Right lobe of liver (tissue), 6 donors: Measurements from ENCODE around the gene EYA4. TPM values are rescaled to one million over a fixed set of nuclear protein-coding genes. Genes with fewer than 3 reads are reported as not detected.
A peak's percentile ranks its signal among the peaks of the same experiment; 100 is the strongest.

ENCODE experiments used
- ATAC-seq, 4 donors: fragments of 200-7000 bp; cut with Tn5 transposase; one replicate each; pipeline ENCODE4 v1.9.1; 2020; ENCODE audit warnings: mild to moderate bottlenecking in 4 of 4, moderate library complexity in 4 of 4
- DNase-seq, 3 donors: peaks; one replicate each; pipeline ENCODE4 v3.0.0-alpha.2; 2020
- H3K27ac ChIP-seq, 3 donors: fragments of 200-600 bp; one replicate each; pipeline ENCODE4 v1.8.0; 2022
- H3K27me3 ChIP-seq, 2 donors: fragments of 200-600 bp; one replicate each; pipeline ENCODE4 v1.8.0; 2022
- H3K36me3 ChIP-seq, 4 donors: fragments of 200-600 bp; sonication (generic) in 1 of 4; one replicate each; pipeline versions ENCODE4 v1.5.1 to v1.8.0; 2017 to 2022; ENCODE audit warnings: control low read depth in 1 of 4
- H3K4me1 ChIP-seq, 4 donors: fragments of 200-600 bp; sonication (generic) in 1 of 4; one replicate each; pipeline versions ENCODE4 v1.5.1 to v1.8.0; 2017 to 2022; ENCODE audit warnings: control low read depth in 1 of 4
- H3K4me3 ChIP-seq, 3 donors: fragments of 200-600 bp; one replicate each; pipeline ENCODE4 v1.8.0; 2022
- H3K9me3 ChIP-seq, 4 donors: fragments of 200-600 bp; sonication (generic) in 1 of 4; one replicate each; pipeline versions ENCODE4 v1.5.1 to v1.8.0; 2017 to 2022; ENCODE audit warnings: control low read depth in 1 of 4
- POLR2A ChIP-seq: fragments of 450-650 bp; IDR thresholded peaks from one replicate; pipeline ENCODE4 v1.6.1; 2017; ENCODE audit warnings: antibody characterized with exemption, mild to moderate bottlenecking
- WGBS: methylation state at CpG from one replicate; pipeline ENCODE4 v1.1.6; 2018; ENCODE audit warnings: low coverage, low lambda C conversion rate; ENCODE audit not compliant: insufficient coverage; ENCODE audit errors: missing lambda C conversion rate; 5-methylcytosine and 5-hydroxymethylcytosine counted together
- intact Hi-C, 2 donors: fragments of 100-400 bp; cut with DNase I; formaldehyde crosslinking; loops; one replicate each; pipeline versions ENCODE4 v1.11.2 to v1.14.1; 2022
- total RNA-seq, 6 experiments: library from RNA; depleted of rRNA in 2 of 6; stranded (reverse); fragments of >200 nt in 2 of 6; fragmentation: NEBNext Ultra II Directional in 3 of 6; extraction: Animal tissue kit (Norgen Biotek cat#: 25700) in 3 of 6; gene quantifications; one replicate each; pipeline versions ENCODE4 v1.1.0 to v1.2.4, GENCODE V29; 2016 to 2023
- TF ChIP-seq, protein P1 (sequence below), 4 donors: fragments of 200-600 bp in 3 of 4; fragments of 450-650 bp in 1 of 4; IDR thresholded peaks; one replicate each; pipeline versions ENCODE4 v1.5.1 to v1.8.0; 2016 to 2022; ENCODE audit warnings: antibody characterized with exemption in 4 of 4, mild to moderate bottlenecking in 2 of 4
- donor health status: DM: no; HTN: yes; CAD: no.
- donor health status: DM: no; HTN: no; CAD: no.
- donor health status: DM: no; HTN: no; CAD: no.
- donor health status: DM: no; HTN: yes; CAD: no.
- donor health status: DM: no; HTN: yes; CAD: no.

The EYA4 gene
- total RNA-seq, 6 experiments from 2014 or later = 0.09 to 0.37 (median 0.35) TPM; not detected in 1

DNA sequence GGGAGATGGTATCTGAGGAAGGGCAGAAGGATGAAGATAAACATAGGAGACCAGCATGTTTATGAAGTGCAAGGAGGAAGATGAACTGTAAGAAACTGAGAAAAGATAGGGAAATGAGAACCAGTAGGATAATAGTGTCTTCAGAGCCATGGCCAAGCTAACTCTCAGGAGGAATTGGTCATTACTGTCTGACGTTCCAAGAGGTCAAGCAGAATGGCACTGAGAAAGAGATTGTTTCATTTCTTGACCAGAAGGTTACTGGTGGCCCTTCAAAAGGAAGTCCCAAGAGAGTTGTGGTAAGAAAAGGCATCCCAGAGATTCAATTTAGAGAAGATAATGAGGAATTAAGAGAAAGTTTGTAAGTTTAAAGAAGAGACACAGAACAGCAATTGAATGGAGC, 47.5 kb downstream of the EYA4 start:
- no peak for ATAC-seq
- DNase-seq = no peak
- intact Hi-C loops = no loop called here

DNA sequence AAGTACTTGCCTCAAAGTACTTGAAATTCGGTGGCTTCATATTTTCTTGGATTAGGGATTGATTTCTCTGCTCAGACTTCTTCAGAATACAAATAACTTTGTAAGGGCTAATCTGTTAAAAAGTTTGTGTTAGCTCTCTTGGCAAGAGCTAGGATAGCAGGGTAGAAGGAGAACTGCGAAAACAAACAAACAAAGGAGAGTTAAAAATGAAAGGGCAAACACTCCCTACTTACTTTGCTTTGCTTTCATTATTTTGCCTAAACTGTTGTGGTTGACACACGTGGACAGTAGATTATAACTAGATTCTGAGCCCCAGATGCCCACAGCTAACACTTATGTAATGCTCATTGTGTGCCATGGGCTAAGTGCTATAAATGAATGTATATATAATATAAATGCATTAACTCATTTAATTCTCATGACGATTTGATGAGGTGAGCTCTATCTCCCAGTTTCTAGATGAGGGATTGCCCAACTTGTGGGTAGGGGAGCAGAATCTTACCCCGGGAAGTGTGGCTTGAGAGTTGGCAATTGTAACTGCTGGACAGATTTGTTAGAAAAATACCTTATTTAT, 48.7 kb downstream of the EYA4 start:
- ATAC-seq = peak; percentile 23 to 70 (median 64)
- no peaks in the 10 kb centered on the region for H3K4me1 ChIP-seq
- no peak overlapping the region for H3K4me3 ChIP-seq
- DNase-seq = no peak
- no peak overlapping the region for H3K27ac ChIP-seq
- intact Hi-C loops = no loop called here
- WGBS = 30% methylated on average over 5 of the region's 5 CpGs
- TF ChIP-seq, protein P1, sequence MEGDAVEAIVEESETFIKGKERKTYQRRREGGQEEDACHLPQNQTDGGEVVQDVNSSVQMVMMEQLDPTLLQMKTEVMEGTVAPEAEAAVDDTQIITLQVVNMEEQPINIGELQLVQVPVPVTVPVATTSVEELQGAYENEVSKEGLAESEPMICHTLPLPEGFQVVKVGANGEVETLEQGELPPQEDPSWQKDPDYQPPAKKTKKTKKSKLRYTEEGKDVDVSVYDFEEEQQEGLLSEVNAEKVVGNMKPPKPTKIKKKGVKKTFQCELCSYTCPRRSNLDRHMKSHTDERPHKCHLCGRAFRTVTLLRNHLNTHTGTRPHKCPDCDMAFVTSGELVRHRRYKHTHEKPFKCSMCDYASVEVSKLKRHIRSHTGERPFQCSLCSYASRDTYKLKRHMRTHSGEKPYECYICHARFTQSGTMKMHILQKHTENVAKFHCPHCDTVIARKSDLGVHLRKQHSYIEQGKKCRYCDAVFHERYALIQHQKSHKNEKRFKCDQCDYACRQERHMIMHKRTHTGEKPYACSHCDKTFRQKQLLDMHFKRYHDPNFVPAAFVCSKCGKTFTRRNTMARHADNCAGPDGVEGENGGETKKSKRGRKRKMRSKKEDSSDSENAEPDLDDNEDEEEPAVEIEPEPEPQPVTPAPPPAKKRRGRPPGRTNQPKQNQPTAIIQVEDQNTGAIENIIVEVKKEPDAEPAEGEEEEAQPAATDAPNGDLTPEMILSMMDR (IDR thresholded peaks at IDR 0.05) = no peak
- no peak for TF ChIP-seq POLR2A
- no peaks in the 10 kb centered on the region for H3K27me3 ChIP-seq
- no peaks in the 10 kb centered on the region for H3K9me3 ChIP-seq
- no peaks in the 10 kb centered on the region for H3K36me3 ChIP-seq

More for the DNA sequence above, 47.5 kb downstream of the EYA4 start:
- no peaks in the 10 kb centered on the region for H3K9me3 ChIP-seq
- no peak overlapping the region for H3K4me3 ChIP-seq
- H3K27ac ChIP-seq = no peak overlapping the region
- no peak for TF ChIP-seq POLR2A
- no peaks in the 10 kb centered on the region for H3K36me3 ChIP-seq
- no peaks in the 10 kb centered on the region for H3K4me1 ChIP-seq
- 47% methylated on average over 1 of the region's 1 CpG for WGBS
- H3K27me3 ChIP-seq = no peaks in the 10 kb centered on the region

DNA sequence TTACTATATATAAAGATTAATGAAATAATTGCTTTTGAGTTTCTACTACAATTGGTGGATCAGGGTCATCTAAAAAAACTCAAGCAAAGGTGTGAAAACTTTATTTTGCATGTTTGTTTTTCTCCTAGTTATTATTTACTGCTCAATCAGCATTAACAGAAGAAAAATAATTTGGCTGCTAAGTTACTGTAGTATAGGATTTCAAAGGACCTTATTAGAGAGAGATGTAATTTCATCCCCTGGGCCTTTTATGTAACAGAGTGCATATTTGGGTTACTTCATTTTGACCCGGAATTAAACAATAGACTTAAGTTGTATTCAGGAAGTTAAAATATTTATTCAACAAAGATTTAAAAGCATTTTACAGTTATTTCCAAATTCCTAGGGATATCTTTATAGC, 49.8 kb downstream of the EYA4 start:
- Histone ChIP-seq H3K4me3 (no peak overlapping the region), H3K4me1 (no peaks in the 10 kb centered on the region), H3K9me3 (no peaks in the 10 kb centered on the region), H3K27me3 (no peaks in the 10 kb centered on the region), H3K36me3 (no peaks in the 10 kb centered on the region), H3K27ac (no peak overlapping the region)
- DNase-seq (no peak), ATAC-seq (no peak)
- intact Hi-C loops = no loop called here
- no peak for TF ChIP-seq POLR2A
- TF ChIP-seq, protein P1 (IDR thresholded peaks at IDR 0.05) = no peak
- WGBS = 52% methylated on average over 1 of the region's 1 CpG

DNA sequence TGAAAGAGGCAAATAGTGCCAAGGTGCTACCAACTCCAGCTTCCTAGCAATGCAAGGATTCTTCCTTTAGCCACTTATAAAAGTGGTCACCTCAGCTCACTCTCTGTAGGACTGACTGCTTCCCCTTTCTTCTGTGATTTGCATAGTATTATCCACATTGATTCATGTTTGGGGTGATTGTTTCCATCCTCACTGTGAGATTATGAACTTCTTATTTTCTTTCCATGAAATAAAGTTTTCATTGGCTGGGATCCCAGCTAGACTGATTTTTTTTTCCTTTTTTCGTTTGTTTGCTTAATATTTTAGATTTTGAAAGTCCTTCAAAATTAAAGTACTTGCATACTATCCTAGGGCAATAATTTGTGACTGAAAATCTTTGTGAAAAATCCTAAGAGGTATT, 50.5 kb downstream of the EYA4 start:
- H3K9me3 ChIP-seq = no peaks in the 10 kb centered on the region
- WGBS = 31% methylated on average over 1 of the region's 1 CpG
- no peak overlapping the region for H3K27ac ChIP-seq
- no peaks in the 10 kb centered on the region for H3K4me1 ChIP-seq
- DNase-seq (no peak), ATAC-seq (no peak)
- intact Hi-C loops = no loop called here
- no peaks in the 10 kb centered on the region for H3K27me3 ChIP-seq
- TF ChIP-seq, protein P1 (IDR thresholded peaks at IDR 0.05) = no peak
- TF ChIP-seq POLR2A = no peak
- no peak overlapping the region for H3K4me3 ChIP-seq
- H3K36me3 ChIP-seq = no peaks in the 10 kb centered on the region

DNA sequence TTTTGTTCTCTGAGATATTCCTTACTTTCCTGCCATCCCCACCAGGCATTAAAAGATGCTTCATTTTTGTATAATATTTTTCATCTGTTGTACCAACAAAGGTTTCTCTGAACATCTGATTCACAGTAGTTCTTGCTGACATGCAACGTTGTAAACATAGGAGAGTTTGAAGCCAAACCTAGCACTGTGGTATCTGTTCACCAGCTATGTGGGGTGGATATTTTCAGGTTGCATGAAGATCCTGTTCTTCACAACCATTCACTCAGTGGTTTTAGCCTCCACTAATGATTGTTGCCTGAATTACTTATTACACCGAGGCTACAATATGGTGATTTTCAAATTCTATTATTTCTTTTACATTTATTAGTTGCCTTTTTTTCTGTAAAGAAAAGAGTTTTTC, 56.5 kb downstream of the EYA4 start:
- WGBS = 58% methylated on average over 2 of the region's 2 CpGs
- TF ChIP-seq, protein P1 (IDR thresholded peaks at IDR 0.05) = no peak
- no peak for TF ChIP-seq POLR2A
- Histone ChIP-seq H3K27ac (no peak overlapping the region), H3K36me3 (no peaks in the 10 kb centered on the region), H3K4me3 (no peak overlapping the region), H3K4me1 (no peaks in the 10 kb centered on the region), H3K9me3 (no peaks in the 10 kb centered on the region), H3K27me3 (no peaks in the 10 kb centered on the region)
- DNase-seq = no peak
- intact Hi-C loops = no loop called here
- ATAC-seq = no peak
